Measurements from ENCODE around the gene LIMCH1.

Gene LIMCH1

DNA sequence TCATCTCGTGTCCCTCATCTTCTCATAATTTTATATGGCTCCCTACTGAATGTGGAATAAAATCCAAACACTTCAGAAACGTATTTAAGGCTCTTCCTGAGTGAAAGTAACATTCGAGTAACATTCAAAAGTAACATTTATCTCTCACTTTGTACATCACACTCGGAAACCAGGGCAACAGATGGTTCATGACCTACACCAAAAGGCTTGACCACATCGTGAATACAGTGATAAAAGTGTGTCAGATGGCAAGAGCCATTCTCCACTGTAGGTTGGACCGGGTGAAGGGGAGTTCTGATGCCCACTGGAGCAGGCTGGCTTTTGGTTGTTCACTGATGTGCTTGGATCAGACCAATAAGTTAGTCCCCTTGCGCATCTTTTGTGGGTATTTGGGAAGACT is 5.6 kb upstream of the LIMCH1 start:
- no peak for DNase-seq (ENCODE audit: low read depth in 1 of 2, low spot score in 1 of 2)

DNA sequence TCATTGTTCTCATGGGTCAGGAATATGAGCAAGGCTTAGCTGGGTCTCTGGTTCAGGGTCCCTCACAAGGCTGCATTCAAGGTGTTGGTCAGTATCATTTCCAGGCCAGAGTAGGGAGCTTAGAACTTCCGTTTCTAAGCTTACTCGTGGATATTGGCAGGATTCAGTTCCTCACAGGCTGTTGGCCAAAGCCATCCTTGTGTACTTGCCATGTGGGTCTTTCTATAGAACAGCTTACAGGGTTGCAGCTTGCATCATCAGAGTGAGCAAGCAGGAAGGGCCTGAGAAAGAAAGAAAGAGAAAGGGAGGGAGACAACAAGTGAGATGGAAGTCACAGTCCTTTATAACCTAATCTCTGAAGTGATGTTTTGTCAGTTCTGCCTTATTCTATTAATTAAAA is 5.1 kb upstream of the LIMCH1 start:
- no peak for DNase-seq (ENCODE audit: low read depth in 1 of 2, low spot score in 1 of 2)

DNA sequence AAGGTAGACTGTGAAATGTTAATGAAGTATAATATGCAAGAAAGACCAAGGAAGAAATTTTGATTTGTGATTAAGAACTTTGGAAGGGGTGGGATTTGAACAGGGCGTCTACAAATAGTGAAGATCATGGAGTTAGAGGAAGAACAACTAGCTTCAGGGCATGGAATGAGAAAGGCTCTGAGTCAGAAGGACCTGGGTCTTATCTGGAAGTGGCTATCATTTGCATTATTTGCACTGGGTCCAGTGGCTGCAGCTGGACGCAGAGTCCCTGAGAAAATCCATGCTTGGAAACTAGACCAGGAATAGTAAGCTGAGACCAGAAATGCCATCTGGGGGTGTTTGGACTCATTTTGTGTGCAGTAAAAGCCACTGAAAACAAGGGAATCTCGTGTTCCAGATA is 4.3 kb upstream of the LIMCH1 start:
- DNase-seq (ENCODE audit: low read depth in 1 of 2, low spot score in 1 of 2): no peak

DNA sequence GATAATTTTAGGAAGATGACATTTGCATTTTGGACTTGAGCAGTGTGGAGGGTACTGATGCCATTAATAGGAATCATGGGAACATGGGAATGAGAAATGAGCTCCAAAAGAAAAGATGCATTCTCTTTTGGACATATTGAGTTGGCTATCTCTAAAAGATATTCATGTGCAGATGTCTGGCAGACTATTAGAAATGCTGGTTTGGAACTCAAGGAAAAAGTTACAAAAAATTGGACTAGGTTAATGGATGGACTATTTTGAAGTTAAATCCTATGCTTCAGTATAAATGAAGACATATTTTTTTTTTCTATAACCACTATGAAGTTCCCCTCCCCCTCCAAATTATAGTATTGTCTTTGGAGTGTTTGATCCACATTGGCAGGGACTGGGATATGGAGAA is 3.6 kb upstream of the LIMCH1 start:
- no peak for DNase-seq (ENCODE audit: low read depth in 1 of 2, low spot score in 1 of 2)

DNA sequence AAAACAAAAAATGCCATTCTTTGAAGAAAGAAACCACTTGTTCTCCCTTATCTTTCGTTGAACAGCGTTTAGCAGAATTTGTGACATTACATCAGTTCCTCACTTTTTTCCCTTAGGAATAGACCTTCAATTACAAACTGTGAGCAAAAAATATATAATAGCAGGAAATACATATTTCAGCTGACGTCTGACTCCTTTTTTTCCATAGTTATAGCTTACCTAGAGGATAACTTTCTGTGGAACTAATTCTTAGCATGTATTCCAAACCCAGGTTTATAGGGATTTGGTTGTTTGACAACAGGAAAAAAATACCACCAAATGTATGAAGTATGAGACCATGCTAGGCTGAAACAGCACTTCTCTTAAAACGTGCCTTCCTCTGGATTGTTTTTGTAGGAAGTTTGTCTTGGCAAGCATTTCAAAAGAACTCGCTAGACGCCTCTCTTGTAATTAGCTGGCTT is 2.0 kb upstream of the LIMCH1 start:
- no peak for DNase-seq (ENCODE audit: low read depth in 1 of 2, low spot score in 1 of 2)

DNA sequence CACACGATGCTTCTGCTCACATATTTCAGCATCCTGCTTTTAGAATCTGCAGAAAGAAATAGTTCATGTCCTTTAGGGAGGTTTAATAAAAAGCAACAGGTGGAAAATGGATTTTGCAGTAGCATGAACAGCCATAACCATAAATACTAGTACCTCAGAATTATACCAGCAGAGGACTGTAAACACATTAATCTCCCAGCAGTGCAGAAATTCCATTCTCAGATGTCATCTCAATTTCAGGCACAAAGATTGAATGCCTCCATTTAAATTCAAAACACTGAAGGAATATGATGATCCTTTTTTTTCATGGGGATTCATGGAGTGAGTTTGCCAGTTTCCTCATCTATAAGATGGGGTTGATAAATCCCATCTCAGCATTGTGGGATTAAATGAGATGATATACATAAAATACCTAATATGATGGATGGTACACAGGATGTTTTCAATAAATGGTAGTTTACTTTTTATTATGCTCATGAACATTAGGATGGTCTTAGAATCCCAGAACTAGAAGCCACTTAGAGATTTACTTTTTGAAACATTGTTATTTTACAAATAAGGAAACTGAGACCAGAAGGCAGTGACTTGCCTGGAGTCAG is 566 bp upstream of the LIMCH1 start:
- no peak for DNase-seq (ENCODE audit: low read depth in 1 of 2, low spot score in 1 of 2)

DNA sequence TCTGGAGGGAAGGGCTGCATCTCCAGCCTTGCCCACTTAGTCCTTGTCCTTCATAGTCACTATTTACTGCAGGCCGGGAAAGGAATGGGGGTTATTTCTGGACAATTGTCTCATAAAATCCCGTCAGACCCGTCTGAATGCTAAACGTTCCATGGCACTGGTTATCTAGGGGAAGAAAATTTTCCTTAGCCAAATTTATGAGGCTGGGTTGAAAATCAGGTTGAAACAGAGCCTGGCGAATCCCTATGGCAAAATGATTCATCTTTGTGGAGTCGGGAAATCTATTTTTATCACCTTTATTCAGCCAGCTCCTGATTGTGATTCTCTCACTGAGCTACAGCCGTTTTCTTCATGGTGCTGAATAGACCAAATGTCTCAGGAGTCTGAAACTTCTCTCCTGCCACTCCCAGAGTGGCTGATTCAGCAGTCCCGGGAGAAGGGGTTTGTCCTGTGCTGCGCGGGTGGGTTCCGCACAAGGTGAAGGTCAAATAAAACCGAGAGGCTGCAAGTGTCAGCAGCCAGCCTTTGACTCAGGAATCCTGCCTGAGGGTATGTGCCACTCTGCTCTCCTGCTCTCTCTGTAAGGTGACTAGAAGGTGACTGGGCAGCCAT is 1.0 kb downstream of the LIMCH1 start:
- no peak for DNase-seq (ENCODE audit: low read depth in 1 of 2, low spot score in 1 of 2)

DNA sequence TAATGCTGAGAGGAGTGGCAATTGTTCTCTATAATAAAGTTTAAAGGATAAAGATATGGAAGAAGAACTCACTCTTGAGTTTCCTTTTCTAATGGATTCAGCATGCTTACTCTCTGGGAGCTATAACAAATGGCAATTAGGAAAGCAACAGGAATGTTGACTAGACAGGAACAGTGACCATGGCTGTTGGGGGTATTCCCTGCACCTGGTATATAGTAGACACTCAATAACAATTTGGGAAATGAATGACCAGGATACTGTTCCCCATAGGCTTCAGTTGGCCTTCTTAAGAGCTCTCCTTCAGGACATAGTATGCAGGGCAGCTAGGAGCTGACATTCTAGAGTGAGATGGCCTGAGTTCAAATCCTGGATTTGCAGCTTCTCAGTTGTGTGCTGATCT is 1.8 kb downstream of the LIMCH1 start:
- DNase-seq (ENCODE audit: low read depth in 1 of 2, low spot score in 1 of 2): no peak

DNA sequence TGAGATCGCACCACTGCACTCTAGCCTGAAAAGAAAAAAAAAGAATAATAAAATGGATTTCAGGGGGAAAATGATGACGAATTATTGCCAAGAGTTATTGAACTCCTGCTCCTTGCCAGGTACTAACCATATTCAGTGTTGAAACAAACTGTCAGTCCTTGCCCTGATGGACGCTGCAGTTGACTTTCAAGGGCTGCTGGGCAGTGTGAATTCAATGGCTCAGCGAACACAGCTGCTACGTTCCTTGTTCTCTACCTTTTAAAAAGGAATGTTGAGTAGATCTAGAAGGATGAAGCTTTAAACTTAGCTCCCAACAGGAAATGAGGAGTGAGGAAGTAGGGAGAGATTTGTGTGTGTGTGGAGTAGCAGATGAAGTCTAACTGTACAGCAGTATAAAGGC is 2.7 kb downstream of the LIMCH1 start:
- DNase-seq (ENCODE audit: low read depth in 1 of 2, low spot score in 1 of 2): no peak

DNA sequence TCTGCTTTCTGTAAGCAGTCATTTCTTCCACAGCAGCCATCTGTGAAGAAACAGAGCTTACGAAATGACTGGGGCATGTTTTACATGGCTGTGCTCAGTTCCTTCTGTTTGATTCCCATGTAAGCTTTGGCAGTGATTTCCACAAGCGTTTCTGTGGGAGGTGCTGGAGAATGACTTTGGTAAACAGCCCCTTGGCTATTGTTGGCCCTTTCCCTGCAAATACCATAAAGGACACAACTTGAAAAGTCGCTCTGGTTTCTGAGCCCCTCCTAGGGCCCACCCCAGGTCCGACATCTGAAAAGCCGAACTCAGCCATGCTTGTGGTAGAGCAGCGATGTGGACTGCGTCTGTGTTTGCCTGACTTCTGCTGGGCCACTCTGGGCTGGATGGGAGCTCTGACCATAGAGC is 3.7 kb downstream of the LIMCH1 start:
- no peak for DNase-seq (ENCODE audit: low read depth in 1 of 2, low spot score in 1 of 2)

DNA sequence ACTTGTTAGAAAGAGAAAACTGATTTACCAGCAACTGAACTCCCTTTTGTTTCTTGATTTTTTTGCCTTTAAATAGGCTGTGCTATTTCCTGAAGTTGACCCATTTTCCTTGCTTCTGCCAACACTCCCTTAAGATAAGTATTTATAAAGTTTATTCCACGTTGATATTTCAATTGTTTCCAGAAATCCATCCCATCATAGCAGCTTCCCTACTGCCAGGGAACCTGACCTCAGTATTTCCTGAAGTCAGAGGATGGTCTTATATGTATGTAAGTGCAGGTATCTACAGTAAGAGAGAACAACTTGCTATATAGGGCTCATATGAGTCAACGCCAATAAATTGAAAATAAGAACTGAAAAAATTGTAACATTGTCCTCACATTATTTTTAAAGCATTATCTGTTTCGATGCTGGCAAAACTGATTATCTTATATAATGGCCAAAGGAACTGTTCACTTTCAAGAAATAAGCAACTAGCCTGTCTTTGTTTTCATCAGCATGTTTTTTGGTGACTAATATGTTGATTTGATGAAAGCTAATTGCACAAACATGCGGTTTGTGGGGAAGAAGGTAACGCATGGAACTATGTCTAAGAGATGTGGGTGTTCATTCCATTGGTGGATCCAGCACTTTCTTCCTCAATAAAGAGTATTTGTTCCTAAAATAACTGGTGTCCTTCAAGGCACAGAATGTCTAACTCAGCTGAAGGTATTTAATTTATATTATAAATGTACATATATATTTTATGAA is 4.7 kb downstream of the LIMCH1 start:
- DNase-seq (ENCODE audit: low read depth in 1 of 2, low spot score in 1 of 2): no peak

DNA sequence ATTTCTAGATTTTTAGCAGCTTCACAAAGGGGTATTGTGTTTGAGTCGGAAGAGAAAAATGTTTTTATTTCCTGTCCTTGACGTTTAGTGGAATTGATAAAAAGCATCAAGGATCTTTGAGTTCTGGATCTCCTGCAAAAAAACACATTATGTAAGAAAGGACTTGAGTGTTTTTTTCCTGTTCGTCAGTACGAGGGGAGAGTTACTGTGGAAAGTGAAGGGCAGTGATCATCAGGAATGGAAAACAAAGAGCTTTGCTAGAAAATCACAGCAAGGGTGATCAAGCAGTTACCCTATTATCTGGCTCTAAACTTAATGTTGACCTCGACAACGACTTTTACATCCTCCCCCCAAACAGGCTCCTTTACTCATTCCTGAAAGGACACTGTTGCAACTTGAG is 7.3 kb downstream of the LIMCH1 start:
- no peak for DNase-seq (ENCODE audit: low read depth in 1 of 2, low spot score in 1 of 2)

DNA sequence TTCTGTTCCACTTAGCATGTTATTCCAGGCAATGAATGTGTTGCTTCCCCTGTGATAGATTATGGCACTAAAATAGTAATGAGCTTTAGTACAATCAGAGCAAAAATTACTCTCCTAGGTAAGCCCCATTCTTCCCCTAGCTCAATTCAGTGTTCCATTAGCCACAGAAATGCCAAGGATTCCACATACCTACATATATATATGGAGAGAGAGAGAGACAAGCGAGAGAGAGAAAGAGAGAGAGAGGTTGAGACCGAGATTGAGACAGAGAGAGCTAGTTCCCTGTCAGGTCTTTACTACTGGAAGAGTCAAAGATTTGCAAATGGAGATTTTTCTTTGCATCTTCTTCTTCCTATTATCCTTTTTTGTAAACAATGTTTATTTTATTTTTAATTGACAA is 8.7 kb downstream of the LIMCH1 start:
- no peak for DNase-seq (ENCODE audit: low read depth in 1 of 2, low spot score in 1 of 2)

DNA sequence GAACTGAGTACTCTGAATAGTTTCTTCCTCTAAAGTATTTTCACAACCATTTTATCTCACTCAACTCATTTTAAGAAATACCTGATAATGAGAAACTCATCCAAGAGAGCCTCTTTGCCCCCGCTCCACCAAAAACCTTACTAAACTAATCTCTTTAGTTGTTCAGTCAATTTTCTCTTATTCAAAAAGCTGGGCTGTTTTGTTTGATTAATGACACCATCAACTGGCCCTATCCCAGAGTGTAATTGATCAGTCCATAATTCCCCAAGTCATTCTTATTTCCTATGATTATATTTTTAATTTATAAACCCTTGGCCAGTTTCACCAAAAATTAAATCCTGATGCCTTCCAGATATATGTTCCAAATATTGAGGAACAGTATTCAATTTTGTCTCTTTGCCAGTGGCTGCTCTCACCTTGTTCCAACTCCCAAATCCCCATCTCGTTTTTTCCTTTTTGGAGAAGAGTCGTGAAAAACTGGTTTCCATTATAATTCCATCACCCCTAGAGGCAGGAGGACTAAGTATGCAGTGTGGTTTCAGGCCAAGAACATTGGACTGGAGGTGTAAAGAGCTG is 10.4 kb downstream of the LIMCH1 start:
- DNase-seq (ENCODE audit: low read depth in 1 of 2, low spot score in 1 of 2): no peak

DNA sequence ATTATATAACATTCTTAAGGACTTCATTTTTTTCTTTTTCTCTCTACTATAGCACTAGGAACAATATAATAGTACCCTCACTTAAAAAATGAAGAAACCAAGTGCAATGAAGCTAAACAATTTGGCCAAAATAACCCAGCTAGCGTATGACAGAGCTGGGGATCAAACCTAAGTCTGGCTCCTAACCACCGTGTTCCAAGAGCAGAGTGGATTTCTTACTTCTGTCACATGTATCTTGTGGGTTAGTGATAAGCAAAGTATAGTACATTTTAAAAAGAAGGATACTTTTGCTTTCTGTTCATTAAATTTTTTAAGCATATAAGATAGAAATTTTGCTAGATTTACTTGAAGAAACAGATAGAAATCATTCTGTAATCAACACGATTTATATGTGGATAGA is 11.5 kb downstream of the LIMCH1 start:
- no peak for DNase-seq (ENCODE audit: low read depth in 1 of 2, low spot score in 1 of 2)

DNA sequence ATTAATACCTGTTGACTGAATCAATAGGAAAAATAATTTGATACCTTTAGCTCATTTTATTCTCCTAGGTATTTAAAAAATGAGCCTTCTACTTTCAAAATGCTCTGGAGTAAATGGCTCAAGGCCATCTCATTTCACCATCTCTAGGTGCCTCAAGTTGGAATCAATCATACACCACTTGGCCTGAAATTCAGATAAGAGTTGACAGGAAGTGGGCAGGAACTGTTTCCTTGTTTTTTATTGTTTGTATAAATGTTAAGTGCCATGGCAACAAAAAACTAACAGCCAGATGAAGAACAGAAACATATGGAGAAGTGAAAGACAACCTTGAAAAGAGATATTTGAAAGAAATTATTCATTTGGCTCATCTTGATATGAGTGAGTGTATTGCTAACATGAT is 12.4 kb downstream of the LIMCH1 start:
- DNase-seq (ENCODE audit: low read depth in 1 of 2, low spot score in 1 of 2): no peak

DNA sequence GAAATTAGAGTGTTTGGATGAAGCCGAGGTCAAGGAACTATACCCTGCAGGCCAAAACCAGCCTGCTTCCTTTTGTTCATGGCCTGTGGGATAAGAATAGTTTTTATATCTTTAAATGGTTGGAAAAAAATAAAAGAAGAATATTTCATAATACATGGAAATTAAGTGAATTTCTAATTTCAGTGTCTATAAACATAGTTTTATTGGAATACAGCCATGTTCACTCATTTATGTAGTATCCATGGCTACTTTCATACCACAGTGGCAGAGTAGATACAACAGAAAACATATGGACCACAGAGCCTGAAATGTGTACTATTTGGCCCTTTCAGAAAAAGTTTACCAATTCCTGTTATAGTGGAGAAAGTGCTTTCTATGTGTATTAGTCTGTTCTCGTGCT is 13.6 kb downstream of the LIMCH1 start:
- no peak for DNase-seq (ENCODE audit: low read depth in 1 of 2, low spot score in 1 of 2)

DNA sequence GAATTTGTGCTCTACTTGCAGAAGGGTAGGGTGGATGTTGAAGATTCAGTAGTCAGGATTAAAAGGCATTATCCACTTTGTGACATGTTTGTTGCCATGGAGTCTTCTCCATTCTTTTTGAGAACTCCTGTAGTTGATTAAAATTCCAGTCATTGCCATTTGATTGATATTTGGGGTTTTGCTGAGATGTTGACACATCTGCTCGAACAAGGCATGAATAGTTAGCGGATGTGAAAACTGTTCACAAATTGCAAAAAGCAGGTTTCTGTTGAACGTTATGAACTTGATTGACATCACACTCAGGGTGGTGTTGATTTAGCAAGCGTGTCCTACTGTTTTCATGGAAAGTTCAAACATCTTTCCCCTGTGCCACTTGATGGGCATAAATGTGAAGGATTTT is 16.9 kb downstream of the LIMCH1 start:
- no peak for DNase-seq (ENCODE audit: low read depth in 1 of 2, low spot score in 1 of 2)

DNA sequence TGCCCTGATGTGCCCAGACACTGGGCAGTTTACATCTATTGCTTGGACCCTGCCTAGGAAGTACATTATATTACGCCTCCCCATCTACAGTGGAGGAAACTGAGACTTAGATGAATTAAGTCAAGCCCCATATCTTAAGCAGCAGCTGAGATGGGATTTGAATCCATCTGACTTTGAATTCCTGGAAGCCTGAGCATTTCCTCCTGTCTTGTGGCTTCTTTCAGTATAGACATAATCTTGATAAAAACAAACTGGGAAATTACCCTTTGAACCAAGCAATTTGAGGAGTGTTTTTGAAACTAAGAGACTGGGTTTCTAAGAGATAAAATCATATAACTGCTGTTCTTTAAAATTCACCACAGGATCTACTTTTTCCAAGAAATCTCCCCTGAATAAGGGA is 18.6 kb downstream of the LIMCH1 start:
- no peak for DNase-seq (ENCODE audit: low read depth in 1 of 2, low spot score in 1 of 2)

DNA sequence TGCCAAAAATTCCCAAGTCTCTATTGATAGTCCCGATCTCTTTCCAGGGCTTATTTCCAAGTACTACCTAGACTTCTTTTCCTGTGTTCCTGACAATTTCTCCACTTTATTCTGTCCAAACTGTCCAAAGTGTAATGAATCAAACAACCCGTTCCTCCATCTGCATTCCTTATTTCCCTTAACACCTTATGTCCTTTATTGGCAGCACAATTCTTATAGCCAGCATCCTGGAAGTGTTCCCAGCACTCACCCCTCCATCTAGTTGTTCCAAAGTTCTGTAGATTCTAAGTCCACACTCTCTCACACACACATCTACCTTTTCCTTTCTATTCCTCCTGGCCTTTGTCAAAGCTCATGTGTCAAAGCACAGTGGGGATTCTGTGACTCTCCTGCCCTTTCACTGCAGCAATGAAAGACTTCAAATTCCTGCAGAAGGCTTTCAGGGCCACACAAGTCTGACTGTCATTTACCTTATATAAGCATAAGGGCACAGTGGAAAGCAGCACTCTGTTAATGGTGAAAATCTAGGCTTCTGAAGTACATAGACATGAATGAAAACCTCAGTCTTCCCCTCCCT is 22.1 kb downstream of the LIMCH1 start:
- DNase-seq (ENCODE audit: low read depth in 1 of 2, low spot score in 1 of 2): no peak

DNA sequence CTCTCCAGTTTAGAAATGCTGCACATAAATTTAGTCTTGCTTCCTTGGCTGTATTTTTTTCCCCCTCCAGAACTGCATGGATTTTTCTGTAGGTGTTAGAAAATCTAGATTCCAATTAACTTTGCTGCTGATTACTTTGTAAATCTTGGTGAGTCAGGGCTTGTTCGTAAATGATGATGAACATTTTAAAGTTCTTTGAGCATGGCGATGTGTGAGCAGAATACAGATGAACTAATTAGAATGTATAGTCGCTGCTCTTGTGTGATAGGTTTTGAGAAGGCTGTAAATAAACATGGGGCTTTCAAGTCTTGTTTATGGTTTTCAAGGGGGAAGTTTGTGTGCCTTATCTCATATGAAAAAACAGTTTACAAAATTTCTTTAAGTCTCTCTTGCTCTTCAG is 23.3 kb downstream of the LIMCH1 start:
- DNase-seq (ENCODE audit: low read depth in 1 of 2, low spot score in 1 of 2): no peak

DNA sequence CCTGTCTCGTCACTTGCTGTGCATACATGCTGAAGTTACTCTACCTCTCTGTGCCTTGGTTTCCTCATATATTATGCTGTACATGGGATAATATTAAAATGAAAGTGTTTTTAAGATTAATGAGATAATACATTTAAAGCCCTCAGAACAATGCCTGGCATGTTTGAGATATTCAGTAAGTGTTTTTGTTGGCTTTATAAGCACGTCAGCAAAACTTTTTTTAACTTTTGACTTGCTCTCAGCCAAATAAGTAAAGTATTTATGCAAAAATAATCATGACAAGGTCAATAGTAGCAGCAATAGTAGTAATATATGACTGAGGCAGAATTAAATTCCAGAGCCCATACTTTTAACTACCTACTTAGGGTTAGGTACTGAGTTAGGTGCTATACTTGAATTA is 29.2 kb downstream of the LIMCH1 start:
- no peak for DNase-seq (ENCODE audit: low read depth in 1 of 2, low spot score in 1 of 2)

Data from stimulated activated CD4-positive, alpha-beta T cell treated with anti-CD3 and anti-CD28 coated beads, Interleukin-15, amount 100 ng/mL, for 1 hour (primary cell).